ENCODE results near the gene B9D1. TPM values are rescaled to one million over a fixed set of nuclear protein-coding genes. Genes with fewer than 3 reads are reported as not detected.

Gene B9D1
- total RNA-seq, 1 donor from 2014 or later: 7.8 TPM

DNA sequence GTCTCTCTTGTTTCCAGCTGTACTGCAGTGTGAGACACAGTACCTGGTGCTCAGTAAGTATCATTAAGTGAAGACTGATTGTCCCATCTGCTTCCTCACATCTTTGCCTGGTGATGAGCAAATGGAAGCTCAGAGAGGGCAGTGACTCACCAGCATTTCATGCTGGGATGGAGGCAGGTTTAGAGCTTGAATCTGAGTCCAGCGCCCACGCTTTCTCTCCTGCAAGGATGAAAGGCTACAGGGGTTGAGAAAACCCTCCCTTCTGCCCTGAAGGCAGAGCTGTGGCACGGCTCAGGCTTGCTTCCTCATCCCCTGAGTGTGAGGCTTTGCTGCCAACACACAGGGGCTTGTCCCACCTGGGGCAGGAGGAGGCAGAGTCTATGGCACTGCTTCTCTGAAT is 47.0 kb upstream of the B9D1 start:
- H3K4me1 Mint-ChIP-seq (ENCODE audit: low read depth, unreplicated experiment): peaks cover 19% of the 10 kb centered on the region
- peaks cover 7% of the 10 kb centered on the region for H3K27me3 Mint-ChIP-seq (ENCODE audit: unreplicated experiment)
- no peak overlapping the region for H3K4me3 Mint-ChIP-seq (ENCODE audit: unreplicated experiment)
- H3K36me3 Mint-ChIP-seq (ENCODE audit: unreplicated experiment): no peaks in the 10 kb centered on the region
- no peak overlapping the region for H3K27ac Mint-ChIP-seq (ENCODE audit: unreplicated experiment)
- TF ChIP-seq, protein P1, sequence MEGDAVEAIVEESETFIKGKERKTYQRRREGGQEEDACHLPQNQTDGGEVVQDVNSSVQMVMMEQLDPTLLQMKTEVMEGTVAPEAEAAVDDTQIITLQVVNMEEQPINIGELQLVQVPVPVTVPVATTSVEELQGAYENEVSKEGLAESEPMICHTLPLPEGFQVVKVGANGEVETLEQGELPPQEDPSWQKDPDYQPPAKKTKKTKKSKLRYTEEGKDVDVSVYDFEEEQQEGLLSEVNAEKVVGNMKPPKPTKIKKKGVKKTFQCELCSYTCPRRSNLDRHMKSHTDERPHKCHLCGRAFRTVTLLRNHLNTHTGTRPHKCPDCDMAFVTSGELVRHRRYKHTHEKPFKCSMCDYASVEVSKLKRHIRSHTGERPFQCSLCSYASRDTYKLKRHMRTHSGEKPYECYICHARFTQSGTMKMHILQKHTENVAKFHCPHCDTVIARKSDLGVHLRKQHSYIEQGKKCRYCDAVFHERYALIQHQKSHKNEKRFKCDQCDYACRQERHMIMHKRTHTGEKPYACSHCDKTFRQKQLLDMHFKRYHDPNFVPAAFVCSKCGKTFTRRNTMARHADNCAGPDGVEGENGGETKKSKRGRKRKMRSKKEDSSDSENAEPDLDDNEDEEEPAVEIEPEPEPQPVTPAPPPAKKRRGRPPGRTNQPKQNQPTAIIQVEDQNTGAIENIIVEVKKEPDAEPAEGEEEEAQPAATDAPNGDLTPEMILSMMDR (IDR thresholded peaks at IDR 0.05; ENCODE audit: partially characterized antibody, unreplicated experiment): no peak
- no peak for DNase-seq
- H3K9me3 Mint-ChIP-seq (ENCODE audit: unreplicated experiment): no peaks in the 10 kb centered on the region

DNA sequence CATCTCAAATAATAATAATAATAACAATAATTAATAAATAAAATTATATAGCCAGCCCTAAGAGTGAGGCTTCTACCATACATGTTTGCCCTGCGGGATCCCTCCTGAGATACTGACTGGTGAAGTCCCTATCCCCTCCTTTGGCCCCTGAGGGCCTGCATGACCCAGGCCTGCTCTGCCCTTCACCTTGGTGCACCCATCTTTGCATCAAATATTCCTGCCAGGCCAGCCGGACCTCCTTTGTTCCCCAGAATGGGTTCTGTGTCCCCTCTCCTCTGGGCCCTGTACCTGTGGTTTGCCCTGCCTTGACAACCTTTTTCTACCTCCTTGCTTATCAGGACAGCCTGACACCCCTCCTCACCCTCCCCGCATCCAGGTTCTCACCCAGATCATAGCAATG is 46.5 kb upstream of the B9D1 start:
- Mint-ChIP-seq H3K27ac (ENCODE audit: unreplicated experiment) (no peak overlapping the region), H3K4me1 (ENCODE audit: low read depth, unreplicated experiment) (peaks cover 19% of the 10 kb centered on the region), H3K9me3 (ENCODE audit: unreplicated experiment) (peaks cover 2% of the 10 kb centered on the region), H3K27me3 (ENCODE audit: unreplicated experiment) (peaks cover 7% of the 10 kb centered on the region), H3K4me3 (ENCODE audit: unreplicated experiment) (no peak overlapping the region), H3K36me3 (ENCODE audit: unreplicated experiment) (no peaks in the 10 kb centered on the region)
- TF ChIP-seq, protein P1 (IDR thresholded peaks at IDR 0.05; ENCODE audit: partially characterized antibody, unreplicated experiment): no peak
- DNase-seq: no peak

DNA sequence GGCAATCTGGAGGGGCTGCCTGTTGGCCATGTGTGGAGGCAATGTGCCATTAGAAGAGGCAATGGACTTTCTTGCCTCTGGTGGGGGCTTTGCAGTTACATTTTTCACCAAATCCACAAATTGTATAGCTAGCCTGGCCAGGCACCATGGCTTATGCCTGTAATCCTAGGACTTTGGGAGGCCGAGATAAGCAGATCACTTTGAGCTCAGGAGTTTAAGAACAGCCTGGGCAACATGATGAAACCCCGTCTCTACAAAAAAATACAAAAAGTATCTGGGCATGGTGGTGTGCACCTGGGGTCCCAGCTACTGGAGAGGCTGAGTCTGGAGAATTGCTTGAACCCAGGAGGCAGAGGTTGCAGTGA is 45.8 kb upstream of the B9D1 start:
- no peak for DNase-seq
- Mint-ChIP-seq H3K27me3 (ENCODE audit: unreplicated experiment) (peaks cover 7% of the 10 kb centered on the region), H3K4me3 (ENCODE audit: unreplicated experiment) (no peak overlapping the region), H3K4me1 (ENCODE audit: low read depth, unreplicated experiment) (peaks cover 19% of the 10 kb centered on the region), H3K27ac (ENCODE audit: unreplicated experiment) (no peak overlapping the region), H3K9me3 (ENCODE audit: unreplicated experiment) (peaks cover 2% of the 10 kb centered on the region), H3K36me3 (ENCODE audit: unreplicated experiment) (no peaks in the 10 kb centered on the region)
- TF ChIP-seq, protein P1 (IDR thresholded peaks at IDR 0.05; ENCODE audit: partially characterized antibody, unreplicated experiment): no peak

DNA sequence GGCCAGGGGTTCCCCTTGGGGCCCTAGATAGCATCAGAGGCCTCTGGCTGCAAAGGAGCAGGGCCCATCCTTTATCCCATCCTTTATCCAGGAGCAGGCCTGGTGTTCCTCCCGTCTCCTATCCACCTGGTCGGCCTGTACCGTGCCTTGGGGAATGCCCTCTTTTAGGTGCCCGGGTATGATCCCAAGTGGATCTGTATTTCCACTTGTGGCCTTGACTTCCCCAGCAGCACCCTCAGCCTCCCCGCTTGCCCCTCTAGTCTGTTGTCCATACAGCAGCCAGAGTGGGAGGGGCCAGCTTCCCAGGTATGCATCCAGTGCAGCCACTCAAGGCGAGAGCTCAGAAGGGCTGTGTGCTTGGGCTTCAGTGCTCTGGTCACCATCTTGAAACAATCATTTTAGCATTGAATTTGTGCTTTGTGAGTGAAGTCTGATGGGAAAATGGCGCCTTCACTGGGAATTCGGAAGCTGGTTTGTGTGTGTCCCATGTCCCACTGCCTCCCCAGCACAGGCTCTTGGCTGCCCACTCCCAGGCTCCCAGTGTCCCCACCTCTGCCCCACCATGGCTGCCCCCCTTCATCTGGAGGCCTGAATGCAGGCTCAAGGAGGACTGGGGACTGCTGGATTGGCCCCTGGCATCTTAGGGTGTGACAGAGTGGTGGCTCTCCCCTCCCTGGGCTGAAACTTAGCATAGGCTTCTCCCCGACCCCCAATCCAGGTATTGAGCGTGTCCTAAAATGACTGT is 45.2 kb upstream of the B9D1 start:
- no peak overlapping the region for H3K4me3 Mint-ChIP-seq (ENCODE audit: unreplicated experiment)
- TF ChIP-seq, protein P1 (IDR thresholded peaks at IDR 0.05; ENCODE audit: partially characterized antibody, unreplicated experiment): no peak

DNA sequence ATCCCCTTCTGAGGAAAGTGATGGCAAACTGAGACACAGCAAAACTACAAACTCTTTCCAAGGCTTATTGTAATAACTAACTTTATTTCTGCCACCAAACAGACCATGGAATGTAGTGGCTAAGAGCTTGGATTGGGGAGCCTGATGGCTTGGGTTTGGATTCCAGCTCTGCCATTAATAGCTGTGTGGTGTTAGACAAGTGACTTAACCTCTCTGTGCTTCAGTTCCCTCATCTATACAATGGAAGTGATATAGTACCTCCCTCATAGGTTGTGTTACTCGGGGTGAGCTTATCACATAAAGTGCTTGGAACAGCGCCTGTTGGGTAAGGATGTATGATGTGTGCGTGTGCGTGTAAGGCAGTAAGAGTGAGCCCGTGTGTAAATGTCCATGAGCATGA is 42.6 kb upstream of the B9D1 start:
- peaks cover 12% of the 10 kb centered on the region for H3K4me1 Mint-ChIP-seq (ENCODE audit: low read depth, unreplicated experiment)
- no peak overlapping the region for H3K4me3 Mint-ChIP-seq (ENCODE audit: unreplicated experiment)
- DNase-seq: no peak
- H3K27ac Mint-ChIP-seq (ENCODE audit: unreplicated experiment): no peak overlapping the region
- no peaks in the 10 kb centered on the region for H3K36me3 Mint-ChIP-seq (ENCODE audit: unreplicated experiment)
- H3K9me3 Mint-ChIP-seq (ENCODE audit: unreplicated experiment): peaks cover 2% of the 10 kb centered on the region
- peaks cover 2% of the 10 kb centered on the region for H3K27me3 Mint-ChIP-seq (ENCODE audit: unreplicated experiment)
- TF ChIP-seq, protein P1 (IDR thresholded peaks at IDR 0.05; ENCODE audit: partially characterized antibody, unreplicated experiment): no peak

More for the DNA sequence above, 45.2 kb upstream of the B9D1 start:
- no peak overlapping the region for H3K27ac Mint-ChIP-seq (ENCODE audit: unreplicated experiment)
- peaks cover 2% of the 10 kb centered on the region for H3K9me3 Mint-ChIP-seq (ENCODE audit: unreplicated experiment)
- H3K4me1 Mint-ChIP-seq (ENCODE audit: low read depth, unreplicated experiment): peaks cover 19% of the 10 kb centered on the region
- DNase-seq: no peak
- H3K27me3 Mint-ChIP-seq (ENCODE audit: unreplicated experiment): peaks cover 7% of the 10 kb centered on the region
- no peaks in the 10 kb centered on the region for H3K36me3 Mint-ChIP-seq (ENCODE audit: unreplicated experiment)

Data from glutamatergic neuron (in vitro differentiated cells).